Measurements from ENCODE around the gene EMC1. TPM values are rescaled to one million over a fixed set of nuclear protein-coding genes. Genes with fewer than 3 reads are reported as not detected.
"Not testable (repeated sequence)": the region's sequence is repeated elsewhere in the genome, so short reads cannot be mapped to it uniquely, and the experiment has no call there.

The EMC1 gene
- polyA plus RNA-seq, 3 donors from 2014 or later = 18.6 to 44.1 (median 32.2) TPM

- Mint-ChIP-seq H3K27ac (peak overlapping the region in 1 of 6 donors; percentile 14), H3K4me1 (peaks cover 0 to 6% of the 10 kb centered on the region in 2 donors), H3K27me3 (ENCODE audit: low read depth in 3 of 3) (peaks cover 0 to 3% (median 2%) of the 10 kb centered on the region in 3 donors), H3K36me3 (peaks cover 16 to 47% (median 40%) of the 10 kb centered on the region in 3 donors), H3K4me3 (no peak overlapping the region), H3K9me3 (no peaks in the 10 kb centered on the region)
- DNase-seq = no peak
These were observed 31.1 kb downstream of the EMC1 start for GRCh38 chr1:19220080-19220846.

DNA sequence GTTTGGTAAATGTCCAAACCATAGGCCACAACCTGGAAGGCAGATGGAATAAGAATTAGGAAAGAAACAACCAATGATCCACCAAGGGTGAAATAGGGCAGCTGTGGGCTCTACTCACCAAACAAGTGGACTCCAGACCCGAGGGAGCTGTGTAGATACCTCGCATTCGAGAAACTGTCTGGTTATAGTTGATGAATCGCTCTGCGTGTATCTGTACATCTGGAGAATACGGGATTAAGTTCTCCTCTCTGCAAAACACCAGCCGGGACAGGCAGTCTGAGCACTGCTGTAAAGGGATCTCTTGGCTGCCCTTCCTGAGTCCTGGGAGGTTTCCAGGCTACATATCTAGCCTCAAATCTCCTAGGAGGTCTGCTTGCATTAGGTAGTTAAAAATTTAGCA is 31.9 kb downstream of the EMC1 start:
- Mint-ChIP-seq H3K4me3 (no peak overlapping the region), H3K4me1 (peaks cover 2 to 8% of the 10 kb centered on the region in 2 donors), H3K36me3 (peaks cover 9 to 41% (median 34%) of the 10 kb centered on the region in 3 donors), H3K27me3 (ENCODE audit: low read depth in 3 of 3) (peaks cover 0 to 3% (median 2%) of the 10 kb centered on the region in 3 donors), H3K27ac (no peak overlapping the region), H3K9me3 (no peaks in the 10 kb centered on the region)
- DNase-seq = no peak

- Mint-ChIP-seq H3K36me3 (peaks cover 4 to 27% (median 26%) of the 10 kb centered on the region in 3 donors), H3K4me1 (peaks cover 12 to 35% of the 10 kb centered on the region in 2 donors), H3K27ac (peak overlapping the region in 2 of 6 donors; percentile 4 to 41)
- not testable (repeated sequence) for H3K4me3 Mint-ChIP-seq; H3K27me3 Mint-ChIP-seq (ENCODE audit: low read depth in 3 of 3); H3K9me3 Mint-ChIP-seq; DNase-seq
These were observed 34.7 kb downstream of the EMC1 start for GRCh38 chr1:19216585-19216984.

GRCh38 chr1:19213580-19213979 is 37.7 kb downstream of the EMC1 start:
- Mint-ChIP-seq H3K4me3 (no peak overlapping the region), H3K4me1 (peaks cover 36 to 62% of the 10 kb centered on the region in 2 donors), H3K27me3 (ENCODE audit: low read depth in 3 of 3) (peaks cover 5 to 9% (median 8%) of the 10 kb centered on the region in 3 donors), H3K27ac (peak overlapping the region in 1 of 6 donors; percentile 27), H3K36me3 (peaks cover 4 to 12% (median 8%) of the 10 kb centered on the region in 3 donors), H3K9me3 (no peaks in the 10 kb centered on the region)
- DNase-seq = no peak

GRCh38 chr1:19212167-19212566 is 39.2 kb downstream of the EMC1 start:
- Mint-ChIP-seq H3K27me3 (ENCODE audit: low read depth in 3 of 3) (peaks cover 5 to 9% (median 8%) of the 10 kb centered on the region in 3 donors), H3K27ac (peak overlapping the region in 5 of 6 donors; percentile 4 to 97 (median 77)), H3K4me1 (peaks cover 45 to 71% of the 10 kb centered on the region in 2 donors), H3K36me3 (peaks cover 0 to 4% (median 4%) of the 10 kb centered on the region in 3 donors), H3K9me3 (no peaks in the 10 kb centered on the region), H3K4me3 (peak overlapping the region in 3 of 5 donors; percentile 14 to 98 (median 27))
- DNase-seq = no peak

GRCh38 chr1:19210772-19211549 is 40.4 kb downstream of the EMC1 start:
- Mint-ChIP-seq H3K27ac (peak overlapping the region; percentile 97 to 99 (median 99)), H3K9me3 (no peaks in the 10 kb centered on the region), H3K4me1 (peaks cover 51 to 78% of the 10 kb centered on the region in 2 donors), H3K4me3 (peak overlapping the region; percentile 94 to 99 (median 97)), H3K36me3 (no peaks in the 10 kb centered on the region), H3K27me3 (ENCODE audit: low read depth in 3 of 3) (peaks cover 5 to 11% (median 9%) of the 10 kb centered on the region in 3 donors)
- no peak for DNase-seq

- DNase-seq = peak; percentile 95
- Mint-ChIP-seq H3K27me3 (ENCODE audit: low read depth in 3 of 3) (peaks cover 5 to 11% (median 9%) of the 10 kb centered on the region in 3 donors), H3K27ac (peak within 1 kb of the TSS; percentile 97 to 99 (median 99)), H3K4me3 (peak within 1 kb of the TSS; percentile 94 to 99 (median 97)), H3K36me3 (no peaks in the 10 kb centered on the region), H3K4me1 (peaks cover 57 to 86% of the 10 kb centered on the region in 2 donors), H3K9me3 (no peaks in the 10 kb centered on the region)
These were observed 41.1 kb downstream of the EMC1 start, which contains the start of gene UBR4 for GRCh38 chr1:19209990-19210771. Gene UBR4 (minus strand): TSS chr1:19210266. CDS start chr1:19210248, 18 bp downstream.

DNA sequence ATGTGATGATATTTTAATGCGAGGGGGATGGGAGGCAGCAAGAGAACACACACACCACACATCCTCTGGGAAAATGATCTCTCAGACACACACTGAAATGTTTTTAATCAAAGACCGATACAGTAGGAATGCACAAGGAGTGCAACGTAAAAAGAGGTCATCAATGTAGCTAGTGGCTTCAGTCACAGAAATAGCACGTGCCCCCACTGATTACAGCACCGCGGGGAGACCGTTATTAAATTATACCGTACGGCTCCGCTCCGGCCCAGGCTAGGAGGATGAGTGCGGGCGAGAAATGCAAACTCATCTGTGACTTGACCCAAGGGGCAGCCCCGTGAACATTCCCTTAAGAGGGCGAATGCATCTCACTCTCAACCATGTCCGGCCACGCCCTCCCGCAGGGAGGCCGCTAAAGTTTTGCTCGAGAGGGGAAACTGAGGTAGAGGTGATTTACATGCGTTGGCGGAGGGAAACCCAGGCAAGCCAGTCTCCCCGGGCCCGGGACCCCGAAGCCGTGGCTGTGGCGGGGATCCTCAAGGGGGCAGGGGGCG is 41.8 kb downstream of the EMC1 start:
- peaks cover 5 to 11% (median 9%) of the 10 kb centered on the region in 3 donors for H3K27me3 Mint-ChIP-seq (ENCODE audit: low read depth in 3 of 3)
- peak overlapping the region; percentile 94 to 98 (median 97) for H3K4me3 Mint-ChIP-seq
- H3K36me3 Mint-ChIP-seq = no peaks in the 10 kb centered on the region
- DNase-seq = peak in 1 of 3 donors; percentile 49
- H3K4me1 Mint-ChIP-seq = peaks cover 62 to 91% of the 10 kb centered on the region in 2 donors
- no peaks in the 10 kb centered on the region for H3K9me3 Mint-ChIP-seq
- peak overlapping the region; percentile 93 to 97 (median 97) for H3K27ac Mint-ChIP-seq

GRCh38 chr1:19208710-19209438 is 42.5 kb downstream of the EMC1 start:
- peak in 1 of 3 donors; percentile 9 for DNase-seq
- no peaks in the 10 kb centered on the region for H3K9me3 Mint-ChIP-seq
- H3K27ac Mint-ChIP-seq = peak overlapping the region; percentile 93 to 97 (median 97)
- H3K4me3 Mint-ChIP-seq = peak overlapping the region; percentile 94 to 98 (median 97)
- no peaks in the 10 kb centered on the region for H3K36me3 Mint-ChIP-seq
- H3K27me3 Mint-ChIP-seq (ENCODE audit: low read depth in 3 of 3) = peaks cover 5 to 11% (median 9%) of the 10 kb centered on the region in 3 donors
- peaks cover 62 to 90% of the 10 kb centered on the region in 2 donors for H3K4me1 Mint-ChIP-seq

DNA sequence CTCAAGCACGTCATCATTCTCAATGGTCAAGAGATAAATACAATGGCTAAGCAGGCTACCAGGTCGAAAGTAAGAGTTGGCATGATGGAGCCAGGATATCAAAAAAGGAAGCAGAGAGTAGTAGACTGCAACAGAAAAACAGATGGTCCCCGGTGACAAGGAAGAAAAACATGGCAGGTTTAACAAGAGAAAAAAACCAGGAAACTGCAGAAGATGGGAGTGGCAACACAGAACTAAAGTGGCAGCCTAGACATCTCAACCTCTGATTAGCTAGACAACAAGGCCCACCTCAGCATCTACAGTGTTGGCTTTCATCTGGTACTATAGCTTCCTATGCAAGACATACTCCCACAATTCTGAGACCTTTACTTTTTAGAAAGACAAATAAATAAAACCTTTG is 44.4 kb downstream of the EMC1 start:
- H3K36me3 Mint-ChIP-seq = no peaks in the 10 kb centered on the region
- peaks cover 5 to 11% (median 9%) of the 10 kb centered on the region in 3 donors for H3K27me3 Mint-ChIP-seq (ENCODE audit: low read depth in 3 of 3)
- peak overlapping the region in 4 of 6 donors; percentile 3 to 63 (median 37) for H3K27ac Mint-ChIP-seq
- no peaks in the 10 kb centered on the region for H3K9me3 Mint-ChIP-seq
- DNase-seq = no peak
- H3K4me1 Mint-ChIP-seq = peaks cover 61 to 86% of the 10 kb centered on the region in 2 donors
- peak overlapping the region in 4 of 5 donors; percentile 7 to 35 (median 11) for H3K4me3 Mint-ChIP-seq

GRCh38 chr1:19205845-19206244 is 45.5 kb downstream of the EMC1 start:
- Mint-ChIP-seq H3K27ac (no peak overlapping the region), H3K4me1 (peaks cover 55 to 86% of the 10 kb centered on the region in 2 donors), H3K4me3 (no peak overlapping the region), H3K36me3 (no peaks in the 10 kb centered on the region), H3K9me3 (no peaks in the 10 kb centered on the region), H3K27me3 (ENCODE audit: low read depth in 3 of 3) (peaks cover 5 to 11% (median 9%) of the 10 kb centered on the region in 3 donors)
- no peak for DNase-seq

- DNase-seq = no peak
- Mint-ChIP-seq H3K4me3 (no peak overlapping the region), H3K36me3 (no peaks in the 10 kb centered on the region), H3K4me1 (peaks cover 51 to 84% of the 10 kb centered on the region in 2 donors), H3K9me3 (no peaks in the 10 kb centered on the region), H3K27ac (peak overlapping the region in 1 of 6 donors; percentile 49), H3K27me3 (ENCODE audit: low read depth in 3 of 3) (peaks cover 5 to 10% (median 5%) of the 10 kb centered on the region in 3 donors)
These were observed 45.9 kb downstream of the EMC1 start for GRCh38 chr1:19205403-19205802.

Measured in immature natural killer cell (primary cell).